WTC11 (cell line): ENCODE results near the gene SDCCAG8. TPM values are rescaled to one million over a fixed set of nuclear protein-coding genes. Genes with fewer than 3 reads are reported as not detected.
A peak's percentile ranks its signal among the peaks of the same experiment; 100 is the strongest.
"Not testable (repeated sequence)": the region's sequence is repeated elsewhere in the genome, so short reads cannot be mapped to it uniquely, and the experiment has no call there.

ENCODE experiments used
- ATAC-seq: fragments of 200-7000 bp; cut with Tn5 transposase; 2 replicates; pipeline ENCODE4 v1.10.0; 2021; ENCODE audit warnings: mild to moderate bottlenecking, moderate library complexity
- CTCF ChIA-PET: fragments of 300-600 bp; sonication (Branson Sonifier 250); formaldehyde crosslinking; loops from one replicate; lab custom pipeline; 2021; ENCODE audit warnings: antibody characterized with exemption; lab: Charles Lee
- POLR2A ChIA-PET: fragments of 350-600 bp; sonication (Branson Sonifier 250); formaldehyde crosslinking; loops from one replicate; lab custom pipeline; 2021; ENCODE audit warnings: antibody characterized with exemption; lab: Charles Lee
- DNase-seq: peaks from one replicate; pipeline ENCODE4 v3.0.0; 2021; ENCODE audit warnings: low spot score
- H3K27ac Mint-ChIP-seq: 2 replicates; pipeline ENCODE4 v1.8.0; 2021; ENCODE audit warnings: mixed read lengths
- H3K27me3 Mint-ChIP-seq: 2 replicates; pipeline ENCODE4 v1.8.0; 2021; ENCODE audit warnings: low read depth, mild to moderate bottlenecking, moderate library complexity, mixed read lengths
- H3K36me3 Mint-ChIP-seq: 2 replicates; pipeline ENCODE4 v1.8.0; 2021; ENCODE audit warnings: mixed read lengths
- H3K4me1 Mint-ChIP-seq: 2 replicates; pipeline ENCODE4 v1.8.0; 2022; ENCODE audit warnings: mixed read lengths
- H3K4me3 Mint-ChIP-seq: 2 replicates; pipeline ENCODE4 v1.8.0; 2021; ENCODE audit warnings: mild to moderate bottlenecking, moderate library complexity, mixed read lengths
- H3K9me3 Mint-ChIP-seq: 2 replicates; pipeline ENCODE4 v1.8.0; 2021; ENCODE audit warnings: mixed read lengths
- ELF4 ChIP-seq: sonication (generic); formaldehyde crosslinking; IDR thresholded peaks from 2 replicates; pipeline ENCODE4 v1.8.1; 2022; ENCODE audit warnings: low read depth, mild to moderate bottlenecking, moderate library complexity, missing genetic modification reagents
- FOXJ3 ChIP-seq: sonication (generic); formaldehyde crosslinking; IDR thresholded peaks from 2 replicates; pipeline ENCODE4 v1.9.0; 2021; ENCODE audit warnings: missing genetic modification reagents, mild to moderate bottlenecking, borderline replicate concordance
- JUN ChIP-seq: sonication (generic); formaldehyde crosslinking; IDR thresholded peaks from 2 replicates; pipeline ENCODE4 v1.8.0; 2023; ENCODE audit warnings: mild to moderate bottlenecking, missing genetic modification reagents
- MYBL2 ChIP-seq: sonication (generic); formaldehyde crosslinking; IDR thresholded peaks from 2 replicates; pipeline ENCODE4 v1.8.1; 2023; ENCODE audit warnings: mild to moderate bottlenecking, moderate library complexity, missing genetic modification reagents
- SMAD3 ChIP-seq: sonication (generic); formaldehyde crosslinking; IDR thresholded peaks from 2 replicates; pipeline ENCODE4 v1.8.0; 2022; ENCODE audit warnings: missing genetic modification reagents, mild to moderate bottlenecking, borderline replicate concordance
- TCF7 ChIP-seq: sonication (generic); formaldehyde crosslinking; IDR thresholded peaks from 2 replicates; pipeline ENCODE4 v1.8.0; 2022; ENCODE audit warnings: mild to moderate bottlenecking, low read depth, missing genetic modification reagents, moderate library complexity
- TEAD4 ChIP-seq: sonication (generic); formaldehyde crosslinking; IDR thresholded peaks from 2 replicates; pipeline ENCODE4 v1.8.0; 2022; ENCODE audit warnings: mild to moderate bottlenecking, missing genetic modification reagents
- ZNF232 ChIP-seq: sonication (generic); formaldehyde crosslinking; IDR thresholded peaks from 2 replicates; pipeline ENCODE4 v1.8.0; 2022; ENCODE audit warnings: mild to moderate bottlenecking, missing genetic modification reagents
- total RNA-seq: library from RNA; stranded (reverse); gene quantifications from 3 replicates; pipeline ENCODE4 v1.2.3, GENCODE V29; 2021
- TF ChIP-seq, protein P1 (sequence below): fragments of 250-450 bp; sonication (Bioruptor Pico); IDR thresholded peaks from 2 replicates; pipeline ENCODE4 v1.8.0; 2021; ENCODE audit warnings: mild to moderate bottlenecking
- TF ChIP-seq, protein P2 (sequence below): sonication (generic); formaldehyde crosslinking; IDR thresholded peaks from 2 replicates; pipeline ENCODE4 v1.8.1; 2022; ENCODE audit warnings: low read depth, missing genetic modification reagents, borderline replicate concordance
- TF ChIP-seq, protein P3 (sequence below): sonication (generic); formaldehyde crosslinking; conservative IDR thresholded peaks from 2 replicates; pipeline ENCODE4 v1.8.1; 2023; ENCODE audit warnings: mild to moderate bottlenecking, low read depth, missing genetic modification reagents, moderate library complexity
- TF ChIP-seq, protein P4 (sequence below): sonication (generic); formaldehyde crosslinking; IDR thresholded peaks from 2 replicates; pipeline ENCODE4 v1.8.1; 2022; ENCODE audit warnings: low read depth, mild to moderate bottlenecking, moderate library complexity, missing genetic modification reagents, borderline replicate concordance
- TF ChIP-seq, protein P5 (sequence below): sonication (generic); formaldehyde crosslinking; IDR thresholded peaks from 2 replicates; pipeline ENCODE4 v1.8.0; 2023; ENCODE audit warnings: missing genetic modification reagents, mild to moderate bottlenecking, borderline replicate concordance

The SDCCAG8 gene
- total RNA-seq, 1 experiment from 2014 or later, result 44.3 TPM

DNA sequence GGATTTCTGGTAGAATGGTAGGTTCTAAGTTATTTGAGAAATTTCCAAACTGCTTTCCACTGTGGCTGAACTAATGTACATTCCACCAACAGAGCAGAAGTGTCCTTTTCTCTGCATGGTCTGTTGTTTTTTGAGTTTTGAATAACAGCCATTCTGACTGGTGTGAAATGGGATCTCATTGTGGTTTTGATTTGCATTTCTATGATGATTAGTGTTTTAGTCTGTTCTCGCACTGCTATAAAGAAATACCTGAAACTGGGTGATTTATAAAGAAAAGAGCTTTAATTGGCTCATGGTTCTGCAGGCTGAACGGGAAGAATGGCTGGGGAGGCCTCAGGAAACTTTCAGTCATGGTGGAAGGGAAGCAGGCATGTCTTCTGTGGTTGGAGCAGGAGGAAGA, 80.3 kb downstream of the SDCCAG8 start:
- DNase-seq (no peak), ATAC-seq (no peak)
- no peak overlapping the region for H3K4me3 Mint-ChIP-seq
- TF ChIP-seq, protein P1, sequence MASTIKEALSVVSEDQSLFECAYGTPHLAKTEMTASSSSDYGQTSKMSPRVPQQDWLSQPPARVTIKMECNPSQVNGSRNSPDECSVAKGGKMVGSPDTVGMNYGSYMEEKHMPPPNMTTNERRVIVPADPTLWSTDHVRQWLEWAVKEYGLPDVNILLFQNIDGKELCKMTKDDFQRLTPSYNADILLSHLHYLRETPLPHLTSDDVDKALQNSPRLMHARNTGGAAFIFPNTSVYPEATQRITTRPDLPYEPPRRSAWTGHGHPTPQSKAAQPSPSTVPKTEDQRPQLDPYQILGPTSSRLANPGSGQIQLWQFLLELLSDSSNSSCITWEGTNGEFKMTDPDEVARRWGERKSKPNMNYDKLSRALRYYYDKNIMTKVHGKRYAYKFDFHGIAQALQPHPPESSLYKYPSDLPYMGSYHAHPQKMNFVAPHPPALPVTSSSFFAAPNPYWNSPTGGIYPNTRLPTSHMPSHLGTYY, result no peak
- TF ChIP-seq, protein P2, sequence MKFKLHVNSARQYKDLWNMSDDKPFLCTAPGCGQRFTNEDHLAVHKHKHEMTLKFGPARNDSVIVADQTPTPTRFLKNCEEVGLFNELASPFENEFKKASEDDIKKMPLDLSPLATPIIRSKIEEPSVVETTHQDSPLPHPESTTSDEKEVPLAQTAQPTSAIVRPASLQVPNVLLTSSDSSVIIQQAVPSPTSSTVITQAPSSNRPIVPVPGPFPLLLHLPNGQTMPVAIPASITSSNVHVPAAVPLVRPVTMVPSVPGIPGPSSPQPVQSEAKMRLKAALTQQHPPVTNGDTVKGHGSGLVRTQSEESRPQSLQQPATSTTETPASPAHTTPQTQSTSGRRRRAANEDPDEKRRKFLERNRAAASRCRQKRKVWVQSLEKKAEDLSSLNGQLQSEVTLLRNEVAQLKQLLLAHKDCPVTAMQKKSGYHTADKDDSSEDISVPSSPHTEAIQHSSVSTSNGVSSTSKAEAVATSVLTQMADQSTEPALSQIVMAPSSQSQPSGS, result no peak
- TF ChIP-seq MYBL2 (CRISPR knock-in tag), result no peak
- TF ChIP-seq, protein P3, sequence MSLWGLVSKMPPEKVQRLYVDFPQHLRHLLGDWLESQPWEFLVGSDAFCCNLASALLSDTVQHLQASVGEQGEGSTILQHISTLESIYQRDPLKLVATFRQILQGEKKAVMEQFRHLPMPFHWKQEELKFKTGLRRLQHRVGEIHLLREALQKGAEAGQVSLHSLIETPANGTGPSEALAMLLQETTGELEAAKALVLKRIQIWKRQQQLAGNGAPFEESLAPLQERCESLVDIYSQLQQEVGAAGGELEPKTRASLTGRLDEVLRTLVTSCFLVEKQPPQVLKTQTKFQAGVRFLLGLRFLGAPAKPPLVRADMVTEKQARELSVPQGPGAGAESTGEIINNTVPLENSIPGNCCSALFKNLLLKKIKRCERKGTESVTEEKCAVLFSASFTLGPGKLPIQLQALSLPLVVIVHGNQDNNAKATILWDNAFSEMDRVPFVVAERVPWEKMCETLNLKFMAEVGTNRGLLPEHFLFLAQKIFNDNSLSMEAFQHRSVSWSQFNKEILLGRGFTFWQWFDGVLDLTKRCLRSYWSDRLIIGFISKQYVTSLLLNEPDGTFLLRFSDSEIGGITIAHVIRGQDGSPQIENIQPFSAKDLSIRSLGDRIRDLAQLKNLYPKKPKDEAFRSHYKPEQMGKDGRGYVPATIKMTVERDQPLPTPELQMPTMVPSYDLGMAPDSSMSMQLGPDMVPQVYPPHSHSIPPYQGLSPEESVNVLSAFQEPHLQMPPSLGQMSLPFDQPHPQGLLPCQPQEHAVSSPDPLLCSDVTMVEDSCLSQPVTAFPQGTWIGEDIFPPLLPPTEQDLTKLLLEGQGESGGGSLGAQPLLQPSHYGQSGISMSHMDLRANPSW, result no peak
- H3K36me3 Mint-ChIP-seq, result peaks cover 2% of the 10 kb centered on the region; the same call in 1 of the 2 replicates
- peaks cover 4% of the 10 kb centered on the region for H3K4me1 Mint-ChIP-seq
- H3K9me3 Mint-ChIP-seq, result 0 out of 2 replicates have a peak, but pooled peaks cover 5% of the 10 kb centered on the region
- H3K27ac Mint-ChIP-seq, result peak overlapping the region; percentile 18; the same call in 1 of the 2 replicates
- CTCF ChIA-PET, result no interaction called here
- H3K27me3 Mint-ChIP-seq, result no peaks in the 10 kb centered on the region
- POLR2A ChIA-PET, result no interaction called here

DNA sequence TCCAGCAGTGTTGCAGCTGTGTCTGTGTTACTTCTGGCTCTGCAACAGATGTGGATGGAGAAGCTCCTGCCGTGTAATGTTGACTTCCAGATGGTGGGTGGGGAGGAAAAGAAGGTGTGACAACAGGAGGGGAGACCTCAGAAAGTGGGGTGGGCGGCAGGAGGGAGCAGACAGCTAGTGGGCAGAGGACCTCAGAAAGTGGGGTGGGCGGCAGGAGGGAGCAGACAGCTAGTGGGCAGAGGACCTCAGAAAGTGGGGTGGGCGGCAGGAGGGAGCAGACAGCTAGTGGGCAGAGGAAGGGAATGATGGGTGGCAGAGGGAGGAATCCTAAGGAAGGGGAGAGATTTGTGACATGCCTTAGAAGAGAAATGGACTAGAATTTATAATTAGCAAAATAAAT, 83.0 kb downstream of the SDCCAG8 start:
- H3K27me3 Mint-ChIP-seq, ATAC-seq, DNase-seq, H3K27ac Mint-ChIP-seq, H3K4me1 Mint-ChIP-seq, H3K9me3 Mint-ChIP-seq, H3K4me3 Mint-ChIP-seq, POLR2A ChIA-PET, H3K36me3 Mint-ChIP-seq: not testable (repeated sequence)
- CTCF ChIA-PET, result interaction anchor here (1.4 kb wide), 1 partner anchor 71 kb away, joined by 3 read pairs; no protein-coding TSS in a partner anchor

DNA sequence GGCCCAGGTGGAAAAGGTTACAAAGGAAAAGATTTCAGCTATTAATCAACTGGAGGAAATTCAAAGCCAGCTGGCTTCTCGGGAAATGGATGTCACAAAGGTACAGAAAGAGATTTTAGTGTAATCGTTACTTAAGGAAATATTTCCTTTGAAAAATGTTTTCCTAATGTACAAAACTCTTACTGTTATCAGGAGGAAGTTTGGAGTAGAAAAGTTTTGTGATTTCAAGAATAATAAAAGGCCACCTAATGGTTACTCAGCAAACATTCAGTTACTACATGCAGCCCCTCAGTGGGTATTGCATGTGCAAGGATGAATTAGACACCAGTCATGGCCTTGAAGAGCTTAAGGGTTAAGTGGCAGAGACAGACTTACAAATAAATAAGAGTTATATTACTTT, 85.2 kb downstream of the SDCCAG8 start:
- TF ChIP-seq TCF7 (no peak), SMAD3 (CRISPR knock-in tag) (no peak), FOXJ3 (CRISPR knock-in tag) (no peak), JUN (CRISPR knock-in tag) (no peak), ZNF232 (CRISPR knock-in tag) (no peak), ELF4 (no peak), TEAD4 (no peak)
- TF ChIP-seq, protein P4, sequence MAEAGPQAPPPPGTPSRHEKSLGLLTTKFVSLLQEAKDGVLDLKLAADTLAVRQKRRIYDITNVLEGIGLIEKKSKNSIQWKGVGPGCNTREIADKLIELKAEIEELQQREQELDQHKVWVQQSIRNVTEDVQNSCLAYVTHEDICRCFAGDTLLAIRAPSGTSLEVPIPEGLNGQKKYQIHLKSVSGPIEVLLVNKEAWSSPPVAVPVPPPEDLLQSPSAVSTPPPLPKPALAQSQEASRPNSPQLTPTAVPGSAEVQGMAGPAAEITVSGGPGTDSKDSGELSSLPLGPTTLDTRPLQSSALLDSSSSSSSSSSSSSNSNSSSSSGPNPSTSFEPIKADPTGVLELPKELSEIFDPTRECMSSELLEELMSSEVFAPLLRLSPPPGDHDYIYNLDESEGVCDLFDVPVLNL (CRISPR knock-in tag), result no peak
- TF ChIP-seq, protein P2, result no peak
- TF ChIP-seq, protein P5, sequence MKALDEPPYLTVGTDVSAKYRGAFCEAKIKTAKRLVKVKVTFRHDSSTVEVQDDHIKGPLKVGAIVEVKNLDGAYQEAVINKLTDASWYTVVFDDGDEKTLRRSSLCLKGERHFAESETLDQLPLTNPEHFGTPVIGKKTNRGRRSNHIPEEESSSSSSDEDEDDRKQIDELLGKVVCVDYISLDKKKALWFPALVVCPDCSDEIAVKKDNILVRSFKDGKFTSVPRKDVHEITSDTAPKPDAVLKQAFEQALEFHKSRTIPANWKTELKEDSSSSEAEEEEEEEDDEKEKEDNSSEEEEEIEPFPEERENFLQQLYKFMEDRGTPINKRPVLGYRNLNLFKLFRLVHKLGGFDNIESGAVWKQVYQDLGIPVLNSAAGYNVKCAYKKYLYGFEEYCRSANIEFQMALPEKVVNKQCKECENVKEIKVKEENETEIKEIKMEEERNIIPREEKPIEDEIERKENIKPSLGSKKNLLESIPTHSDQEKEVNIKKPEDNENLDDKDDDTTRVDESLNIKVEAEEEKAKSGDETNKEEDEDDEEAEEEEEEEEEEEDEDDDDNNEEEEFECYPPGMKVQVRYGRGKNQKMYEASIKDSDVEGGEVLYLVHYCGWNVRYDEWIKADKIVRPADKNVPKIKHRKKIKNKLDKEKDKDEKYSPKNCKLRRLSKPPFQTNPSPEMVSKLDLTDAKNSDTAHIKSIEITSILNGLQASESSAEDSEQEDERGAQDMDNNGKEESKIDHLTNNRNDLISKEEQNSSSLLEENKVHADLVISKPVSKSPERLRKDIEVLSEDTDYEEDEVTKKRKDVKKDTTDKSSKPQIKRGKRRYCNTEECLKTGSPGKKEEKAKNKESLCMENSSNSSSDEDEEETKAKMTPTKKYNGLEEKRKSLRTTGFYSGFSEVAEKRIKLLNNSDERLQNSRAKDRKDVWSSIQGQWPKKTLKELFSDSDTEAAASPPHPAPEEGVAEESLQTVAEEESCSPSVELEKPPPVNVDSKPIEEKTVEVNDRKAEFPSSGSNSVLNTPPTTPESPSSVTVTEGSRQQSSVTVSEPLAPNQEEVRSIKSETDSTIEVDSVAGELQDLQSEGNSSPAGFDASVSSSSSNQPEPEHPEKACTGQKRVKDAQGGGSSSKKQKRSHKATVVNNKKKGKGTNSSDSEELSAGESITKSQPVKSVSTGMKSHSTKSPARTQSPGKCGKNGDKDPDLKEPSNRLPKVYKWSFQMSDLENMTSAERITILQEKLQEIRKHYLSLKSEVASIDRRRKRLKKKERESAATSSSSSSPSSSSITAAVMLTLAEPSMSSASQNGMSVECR (CRISPR knock-in tag), result no peak
- no peaks in the 10 kb centered on the region for H3K9me3 Mint-ChIP-seq
- no peak overlapping the region for H3K4me3 Mint-ChIP-seq
- DNase-seq (no peak), ATAC-seq (no peak)
- H3K27me3 Mint-ChIP-seq, result no peaks in the 10 kb centered on the region
- H3K27ac Mint-ChIP-seq, result no peak overlapping the region
- POLR2A ChIA-PET, result no interaction called here
- CTCF ChIA-PET, result no interaction called here
- no peaks in the 10 kb centered on the region for H3K36me3 Mint-ChIP-seq
- H3K4me1 Mint-ChIP-seq, result peaks cover 8% of the 10 kb centered on the region
